HepG2 (cell line): Measurements from ENCODE around the gene NSMCE1. TPM values are rescaled to one million over a fixed set of nuclear protein-coding genes. Genes with fewer than 3 reads are reported as not detected.

ENCODE experiments used
- DNMT3B ChIP-seq: conservative IDR thresholded peaks from 2 replicates; pipeline ENCODE4 v1.6.1; 2016; ENCODE audit warnings: missing biosample characterization, control low read depth
- GFI1 ChIP-seq: sonication (generic); formaldehyde crosslinking; IDR thresholded peaks from 2 replicates; pipeline ENCODE4 v1.5.0; 2020; ENCODE audit warnings: missing genetic modification reagents, mild to moderate bottlenecking, borderline replicate concordance
- HNF4A ChIP-seq: sonication (generic); formaldehyde crosslinking; IDR thresholded peaks from 2 replicates; pipeline ENCODE4 v1.4.0; 2020; ENCODE audit warnings: missing genetic modification reagents
- MAFG ChIP-seq: sonication (generic); formaldehyde crosslinking; IDR thresholded peaks from 2 replicates; pipeline ENCODE4 v1.5.1; 2020; ENCODE audit warnings: mild to moderate bottlenecking, missing genetic modification reagents
- MLX ChIP-seq: IDR thresholded peaks from 2 replicates; pipeline ENCODE4 v1.6.1; 2016
- MXD1 ChIP-seq: sonication (generic); formaldehyde crosslinking; IDR thresholded peaks from 2 replicates; pipeline ENCODE4 v1.4.0; 2020; ENCODE audit warnings: mild to moderate bottlenecking, missing genetic modification reagents
- MYNN ChIP-seq: sonication (generic); formaldehyde crosslinking; IDR thresholded peaks from 2 replicates; pipeline ENCODE4 v1.4.0; 2020; ENCODE audit warnings: mild to moderate bottlenecking, low read depth, missing genetic modification reagents
- POLR2A ChIP-seq, 2 experiments: IDR thresholded peaks; 2 replicates each; pipeline ENCODE4 v1.6.1; 2011; ENCODE audit warnings: low read depth in 2 of 2, low read length in 2 of 2, mild to moderate bottlenecking in 1 of 2, moderate library complexity in 1 of 2; ENCODE audit not compliant: insufficient read depth in 1 of 2
- POLR2G ChIP-seq: fragments of 200-400 bp; formaldehyde crosslinking; IDR thresholded peaks from 2 replicates; pipeline ENCODE4 v1.6.1; 2018; ENCODE audit warnings: mild to moderate bottlenecking, low read depth, low read length, moderate library complexity
- RBAK ChIP-seq: sonication (generic); formaldehyde crosslinking; IDR thresholded peaks from 2 replicates; pipeline ENCODE4 v1.5.1; 2020; ENCODE audit warnings: mild to moderate bottlenecking, missing genetic modification reagents
- REXO4 ChIP-seq: sonication (generic); formaldehyde crosslinking; IDR thresholded peaks from 2 replicates; pipeline ENCODE4 v1.8.0; 2022; ENCODE audit warnings: missing genetic modification reagents, mild to moderate bottlenecking, borderline replicate concordance
- RFX1 ChIP-seq: fragments of 450-650 bp; IDR thresholded peaks from 2 replicates; pipeline ENCODE4 v1.6.1; 2017
- SALL2 ChIP-seq: sonication (generic); formaldehyde crosslinking; IDR thresholded peaks from 2 replicates; pipeline ENCODE4 v1.8.1; 2023; ENCODE audit warnings: mild to moderate bottlenecking, missing genetic modification reagents, inconsistent platforms
- SNAPC5 ChIP-seq: sonication (generic); formaldehyde crosslinking; IDR thresholded peaks from 2 replicates; pipeline ENCODE4 v1.8.1; 2023; ENCODE audit warnings: mild to moderate bottlenecking, missing genetic modification reagents, borderline replicate concordance
- SPEN ChIP-seq: sonication (generic); formaldehyde crosslinking; IDR thresholded peaks from 2 replicates; pipeline ENCODE4 v1.5.1; 2020; ENCODE audit warnings: low read depth, mild to moderate bottlenecking, missing genetic modification reagents
- SRY ChIP-seq: sonication (generic); formaldehyde crosslinking; IDR thresholded peaks from 2 replicates; pipeline ENCODE4 v1.8.0; 2022; ENCODE audit warnings: mild to moderate bottlenecking, missing genetic modification reagents
- SYNCRIP ChIP-seq: fragments of 200-400 bp; formaldehyde crosslinking; IDR thresholded peaks from 2 replicates; pipeline ENCODE4 v1.6.1; 2018; ENCODE audit warnings: mild to moderate bottlenecking, low read depth, low read length; ENCODE audit not compliant: insufficient read depth
- THAP8 ChIP-seq: sonication (generic); formaldehyde crosslinking; IDR thresholded peaks from 2 replicates; pipeline ENCODE4 v1.5.1; 2020; ENCODE audit warnings: missing genetic modification reagents, mild to moderate bottlenecking, borderline replicate concordance
- ZBTB44 ChIP-seq: sonication (generic); formaldehyde crosslinking; IDR thresholded peaks from 2 replicates; pipeline ENCODE4 v1.4.0; 2020; ENCODE audit warnings: missing genetic modification reagents
- ZFP91 ChIP-seq: sonication (generic); formaldehyde crosslinking; IDR thresholded peaks from 2 replicates; pipeline ENCODE4 v1.9.0; 2022; ENCODE audit warnings: missing genetic modification reagents, mild to moderate bottlenecking, borderline replicate concordance
- ZNF468 ChIP-seq: sonication (generic); formaldehyde crosslinking; IDR thresholded peaks from 2 replicates; pipeline ENCODE4 v1.8.0; 2022; ENCODE audit warnings: mild to moderate bottlenecking, moderate library complexity, missing genetic modification reagents
- ZNF513 ChIP-seq: sonication (generic); formaldehyde crosslinking; conservative IDR thresholded peaks from 2 replicates; pipeline ENCODE4 v1.5.0; 2020; ENCODE audit warnings: missing genetic modification reagents
- ZNF777 ChIP-seq: sonication (generic); formaldehyde crosslinking; IDR thresholded peaks from 2 replicates; pipeline ENCODE4 v1.4.0; 2020; ENCODE audit warnings: missing genetic modification reagents
- polyA plus RNA-seq, 8 experiments: library from polyadenylated mRNA; depleted of rRNA in 3 of 8; stranded (reverse) in 7 of 8; unstranded in 1 of 8; fragments of >200 nt; fragmentation: Illumina TruSeq in 4 of 8; extraction: Trizol in 4 of 8; gene quantifications; 2 replicates each; pipeline versions ENCODE4 v1.2.1 to v1.2.3, GENCODE V29; 2011 to 2016; ENCODE audit warnings: low read depth in 4 of 8, missing spikeins in 1 of 8, mixed read lengths in 1 of 8; ENCODE audit not compliant: insufficient read depth in 1 of 8
- total RNA-seq, 5 experiments: library from RNA; depleted of rRNA; stranded (reverse); fragments of >200 nt; fragmentation: Illumina TruSeq; extraction: Trizol; gene quantifications; 2 replicates each; pipeline ENCODE4 v1.2.3, GENCODE V29; 2016; ENCODE audit warnings: low read depth in 1 of 5

The NSMCE1 gene
- total and polyA plus RNA-seq, 2 of the 13 experiments (the other 11 are each of a cell fraction or from before 2014, with no cell fraction given): 42.7 to 52.9 TPM

GRCh38 chr16:27269300-27270150 is 953 bp upstream of the NSMCE1 start (continued):
- TF ChIP-seq THAP8 (CRISPR knock-in tag) (no peak), SPEN (CRISPR knock-in tag) (peak; percentile 64; the same call in 1 of the 2 replicates), ZBTB44 (CRISPR knock-in tag) (no peak), SRY (CRISPR knock-in tag) (no peak; the same call in 1 of the 2 replicates), REXO4 (0 out of 2 replicates have a peak, but pooled peaks have one; percentile 19), MAFG (no peak), SYNCRIP (no peak), MXD1 (no peak), GFI1 (CRISPR knock-in tag) (peak; percentile 70; the same call in 1 of the 2 replicates), ZFP91 (no peak), HNF4A (peak; percentile 93), POLR2G (peak; percentile 45; the same call in 1 of the 2 replicates), RFX1 (no peak), MYNN (CRISPR knock-in tag) (no peak), ZNF513 (CRISPR knock-in tag) (no peak), POLR2A (IDR thresholded peaks at IDR 0.05; ENCODE audit: insufficient read depth in 1 of 2, low read depth in 2 of 2, low read length in 2 of 2) (peak; percentile 23 to 51; a peak in 1 of 4 replicates), MLX (CRISPR knock-in tag) (no peak), RBAK (CRISPR knock-in tag) (no peak), SALL2 (CRISPR knock-in tag) (no peak), ZNF777 (CRISPR knock-in tag) (no peak), DNMT3B (CRISPR knock-in tag) (no peak), SNAPC5 (CRISPR knock-in tag) (no peak), ZNF468 (CRISPR knock-in tag) (peak; percentile 86; the same call in 1 of the 2 replicates)
